IMR-90 (cell line): Measurements from ENCODE around the gene ARHGAP21. TPM values are rescaled to one million over a fixed set of nuclear protein-coding genes. Genes with fewer than 3 reads are reported as not detected.
A peak's percentile ranks its signal among the peaks of the same experiment; 100 is the strongest.

ENCODE experiments used
- ATAC-seq: fragments of 200-7000 bp; cut with Tn5 transposase; 2 replicates; pipeline ENCODE4 v1.9.1; 2020; ENCODE audit warnings: low read depth, mild to moderate bottlenecking, moderate library complexity
- BruUV-seq: library from RNA; stranded (reverse); fragments of 400-500 nt; replicated peaks from 2 replicates; lab custom pipeline; 2021; lab: Mats Ljungman, UMichigan
- CTCF ChIA-PET: fragments of 300-600 bp; formaldehyde crosslinking; extraction: SDS; loops from one replicate; lab custom pipeline; 2021; ENCODE audit warnings: antibody characterized with exemption; lab: Yijun Ruan, JAX
- POLR2A ChIA-PET: fragments of 300-600 bp; sonication (Branson Sonifier 250); formaldehyde crosslinking; loops from one replicate; lab custom pipeline; 2022; ENCODE audit warnings: antibody characterized with exemption; ENCODE audit not compliant: unreplicated experiment; lab: Charles Lee
- DNase-seq: peaks from one replicate; pipeline ENCODE4 v3.0.0; 2013
- H2AFZ ChIP-seq: replicated peaks from 2 replicates; pipeline ENCODE3; 2013; ENCODE audit warnings: low read length, mild to moderate bottlenecking; ENCODE audit not compliant: poor library complexity
- H2AK5ac ChIP-seq: 2 replicates; pipeline ENCODE4 v1.6.1; 2013; ENCODE audit warnings: low read depth, low read length, inconsistent platforms
- H2AK9ac ChIP-seq: replicated peaks from 2 replicates; pipeline ENCODE3; 2013; ENCODE audit warnings: mild to moderate bottlenecking, low read depth, low read length, moderate library complexity; ENCODE audit not compliant: poor library complexity
- H2BK120ac ChIP-seq: 2 replicates; pipeline ENCODE4 v1.6.1; 2013; ENCODE audit warnings: low read depth, low read length, inconsistent platforms
- H2BK15ac ChIP-seq: 3 replicates; pipeline ENCODE4 v1.6.1; 2013; ENCODE audit warnings: low read depth, low read length, inconsistent platforms
- H2BK20ac ChIP-seq: 2 replicates; pipeline ENCODE4 v1.6.1; 2013; ENCODE audit warnings: low read depth, mild to moderate bottlenecking, inconsistent platforms, low read length, moderate library complexity
- H2BK5ac ChIP-seq: 2 replicates; pipeline ENCODE4 v1.6.1; 2013; ENCODE audit warnings: mild to moderate bottlenecking, low read depth, low read length, inconsistent platforms; ENCODE audit not compliant: poor library complexity, severe bottlenecking
- H3K14ac ChIP-seq: replicated peaks from 2 replicates; pipeline ENCODE4 v1.6.1; 2013; ENCODE audit warnings: low read depth, low read length, inconsistent platforms
- H3K18ac ChIP-seq: 2 replicates; pipeline ENCODE4 v1.6.1; 2013; ENCODE audit warnings: low read depth, low read length, control low read depth
- H3K23ac ChIP-seq: 2 replicates; pipeline ENCODE4 v1.6.1; 2013; ENCODE audit warnings: low read depth, low read length, inconsistent platforms
- H3K27ac ChIP-seq: 2 replicates; pipeline ENCODE4 v1.5.1; 2013; ENCODE audit warnings: mild to moderate bottlenecking, control low read depth, low read length; ENCODE audit not compliant: insufficient read depth
- H3K27me3 ChIP-seq: 2 replicates; pipeline ENCODE4 v1.6.1; 2013; ENCODE audit warnings: low read length; ENCODE audit not compliant: control insufficient read depth, insufficient read depth
- H3K36me3 ChIP-seq: 2 replicates; pipeline ENCODE4 v1.6.1; 2013; ENCODE audit warnings: low read length, mixed read lengths; ENCODE audit not compliant: control insufficient read depth, insufficient read depth
- H3K4ac ChIP-seq: 2 replicates; pipeline ENCODE4 v1.6.1; 2013; ENCODE audit warnings: low read depth, low read length, inconsistent platforms
- H3K4me1 ChIP-seq: 2 replicates; pipeline ENCODE4 v1.6.1; 2013; ENCODE audit warnings: low read length, mixed read lengths; ENCODE audit not compliant: control insufficient read depth, insufficient read depth
- H3K4me2 ChIP-seq: 2 replicates; pipeline ENCODE4 v1.6.1; 2013; ENCODE audit warnings: low read depth, mild to moderate bottlenecking, control low read depth, low read length, moderate library complexity
- H3K4me3 ChIP-seq: 2 replicates; pipeline ENCODE4 v1.5.1; 2013; ENCODE audit warnings: low read depth, mild to moderate bottlenecking, control low read depth, low read length, moderate library complexity; ENCODE audit not compliant: insufficient read depth
- H3K56ac ChIP-seq: 2 replicates; pipeline ENCODE4 v1.6.1; 2013; ENCODE audit warnings: low read length, inconsistent platforms; ENCODE audit not compliant: insufficient read depth; ENCODE audit errors: extremely low read depth
- H3K79me1 ChIP-seq, 2 experiments: 2 replicates each; pipeline ENCODE4 v1.6.1; 2013; ENCODE audit warnings: low read length in 2 of 2, inconsistent platforms in 1 of 2, low read depth in 1 of 2
- H3K9ac ChIP-seq: 2 replicates; pipeline ENCODE4 v1.6.1; 2013; ENCODE audit warnings: low read depth, low read length, control low read depth
- H3K9me1 ChIP-seq: 2 replicates; pipeline ENCODE4 v1.6.1; 2013; ENCODE audit warnings: low read length, inconsistent platforms; ENCODE audit not compliant: insufficient read depth
- H3K9me3 ChIP-seq: 2 replicates; pipeline ENCODE4 v1.6.1; 2013; ENCODE audit warnings: low read length; ENCODE audit not compliant: control insufficient read depth, insufficient read depth
- H4K20me1 ChIP-seq: 2 replicates; pipeline ENCODE4 v1.6.1; 2013; ENCODE audit warnings: low read length, inconsistent platforms; ENCODE audit not compliant: insufficient read depth
- H4K5ac ChIP-seq: 2 replicates; pipeline ENCODE4 v1.6.1; 2013; ENCODE audit warnings: mild to moderate bottlenecking, low read depth, low read length, control low read depth
- H4K8ac ChIP-seq, 2 experiments: 2 replicates each; pipeline ENCODE4 v1.6.1; 2013; ENCODE audit warnings: low read depth in 2 of 2, low read length in 2 of 2, control low read depth in 1 of 2, inconsistent platforms in 1 of 2
- H4K91ac ChIP-seq: 2 replicates; pipeline ENCODE4 v1.6.1; 2013; ENCODE audit warnings: low read depth, low read length, inconsistent platforms; ENCODE audit not compliant: insufficient read depth
- BHLHE40 ChIP-seq: fragments of 150-350 bp; IDR thresholded peaks from 2 replicates; pipeline ENCODE4 v1.6.1; 2016; ENCODE audit warnings: mild to moderate bottlenecking, low read depth, low read length
- CEBPB ChIP-seq: IDR thresholded peaks from 2 replicates; pipeline ENCODE4 v1.6.1; 2012; ENCODE audit warnings: low read depth, low read length, improper control_type of control experiment
- CHD1 ChIP-seq: IDR thresholded peaks from 2 replicates; pipeline ENCODE4 v1.6.1; 2012; ENCODE audit warnings: low read depth, low read length, improper control_type of control experiment
- FOS ChIP-seq: fragments of 150-350 bp; IDR thresholded peaks from 2 replicates; pipeline ENCODE4 v1.6.1; 2016; ENCODE audit warnings: low read depth, low read length
- MAFK ChIP-seq: IDR thresholded peaks from 2 replicates; pipeline ENCODE4 v1.6.1; 2012; ENCODE audit warnings: low read depth, low read length, improper control_type of control experiment
- MAZ ChIP-seq: IDR thresholded peaks from 2 replicates; pipeline ENCODE4 v1.6.1; 2012; ENCODE audit warnings: low read depth, mild to moderate bottlenecking, low read length, improper control_type of control experiment, moderate library complexity, borderline replicate concordance
- MXI1 ChIP-seq: IDR thresholded peaks from 2 replicates; pipeline ENCODE4 v1.6.1; 2012; ENCODE audit warnings: low read depth, mild to moderate bottlenecking, low read length, moderate library complexity, borderline replicate concordance
- NFE2L2 ChIP-seq: fragments of 150-350 bp; IDR thresholded peaks from 2 replicates; pipeline ENCODE4 v1.6.1; 2016; ENCODE audit warnings: low read depth, mild to moderate bottlenecking, low read length
- POLR2A ChIP-seq: IDR thresholded peaks from 2 replicates; pipeline ENCODE4 v1.6.1; 2012; ENCODE audit warnings: mild to moderate bottlenecking, low read depth, low read length
- RAD21 ChIP-seq: IDR thresholded peaks from 2 replicates; pipeline ENCODE4 v1.6.1; 2012; ENCODE audit warnings: low read length, improper control_type of control experiment
- RCOR1 ChIP-seq: IDR thresholded peaks from 2 replicates; pipeline ENCODE4 v1.6.1; 2012; ENCODE audit warnings: mild to moderate bottlenecking, low read length, improper control_type of control experiment; ENCODE audit not compliant: insufficient replicate concordance
- RFX5 ChIP-seq: IDR thresholded peaks from 2 replicates; pipeline ENCODE4 v1.8.0; 2012; ENCODE audit warnings: low read depth, mild to moderate bottlenecking, low read length, moderate library complexity
- SMC3 ChIP-seq: fragments of 150-350 bp; IDR thresholded peaks from 2 replicates; pipeline ENCODE4 v1.6.1; 2016; ENCODE audit warnings: low read depth, mild to moderate bottlenecking, antibody characterized with exemption, low read length, moderate library complexity
- dilution Hi-C: fragments of 300-500 bp; cut with HindIII; formaldehyde crosslinking; loops from one replicate; pipeline ENCODE4 v1.14.3; 2018; ENCODE audit warnings: low sequenced_read_pairs; ENCODE audit not compliant: unreplicated experiment
- in situ Hi-C: fragments of 300-500 bp; cut with MboI; formaldehyde crosslinking; loops from 3 replicates; pipeline ENCODE4 v1.14.3; 2019; ENCODE audit warnings: low sequenced_read_pairs, inconsistent platforms, mixed read lengths
- intact Hi-C: fragments of 100-400 bp; cut with micrococcal nuclease; formaldehyde crosslinking; loops from 2 replicates; pipeline ENCODE4 v1.10.0; 2022
- polyA plus RNA-seq, 3 experiments: library from polyadenylated mRNA; depleted of rRNA; stranded (reverse); fragments of >200 nt; gene quantifications; 2 replicates each; pipeline ENCODE4 v1.2.3, GENCODE V29; 2012; ENCODE audit warnings: low replicate concordance in 1 of 3
- total RNA-seq: library from RNA; depleted of rRNA; stranded (reverse); fragments of >200 nt; gene quantifications from 2 replicates; pipeline ENCODE4 v1.2.3, GENCODE V29; 2012
- TF ChIP-seq, protein P1 (sequence below): fragments of 150-350 bp; IDR thresholded peaks from 2 replicates; pipeline ENCODE4 v1.6.1; 2017; ENCODE audit warnings: mild to moderate bottlenecking, antibody characterized with exemption, low read length, low read depth
- TF ChIP-seq, protein P2 (sequence below): conservative IDR thresholded peaks from 2 replicates; pipeline ENCODE4 v1.5.1; 2012; ENCODE audit warnings: mild to moderate bottlenecking, low read depth, low read length, improper control_type of control experiment
- TF ChIP-seq, protein P3 (sequence below): fragments of 150-350 bp; IDR thresholded peaks from 2 replicates; pipeline ENCODE4 v1.6.1; 2016; ENCODE audit warnings: low read depth, mild to moderate bottlenecking, low read length, moderate library complexity, borderline replicate concordance

ARHGAP21 gene
- total and polyA plus RNA-seq, 2 of the 4 experiments (the other 2 are of a cell fraction), result 43.3 to 94.3 TPM

DNA sequence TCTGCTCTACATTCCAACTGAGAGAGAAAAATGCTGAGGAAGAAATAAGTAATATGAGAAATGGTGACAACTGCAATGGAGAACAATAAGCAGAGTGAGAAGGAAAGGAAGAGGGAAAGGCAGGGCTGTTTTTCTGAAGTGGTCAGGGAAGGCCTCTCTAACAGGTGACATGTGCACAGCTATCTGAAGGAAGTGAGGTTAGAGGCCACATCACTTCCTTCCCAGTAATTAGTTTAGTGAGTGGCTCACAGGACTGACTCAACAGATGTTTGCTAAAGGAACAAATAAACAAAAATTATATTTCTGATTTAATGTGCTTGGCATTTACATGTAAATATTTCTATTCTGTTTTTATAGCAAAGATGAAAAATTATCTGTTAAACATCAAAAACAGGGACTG is 77.9 kb downstream of the ARHGAP21 start:
- no peak overlapping the region for H4K8ac ChIP-seq
- ChIA-PET POLR2A (interaction anchor here (0.6 kb wide), 1 partner anchor 256 kb away, joined by 5 read pairs; no protein-coding TSS in a partner anchor), CTCF (interaction anchor here (1.3 kb wide), 1 partner anchor 435 kb away, joined by 3 read pairs; no protein-coding TSS in a partner anchor)
- H3K18ac ChIP-seq, result no peak overlapping the region
- peaks cover 12 to 60% of the 10 kb centered on the region in 2 experiments for H3K79me1 ChIP-seq
- no peak overlapping the region for H4K5ac ChIP-seq
- peak; percentile 37 for DNase-seq
- no peak overlapping the region for H3K27ac ChIP-seq
- dilution Hi-C loops (no loop called here), intact Hi-C loops (no loop called here), in situ Hi-C loops (no loop called here)
- peak overlapping the region; percentile 11 for H2BK5ac ChIP-seq
- BruUV-seq, result no TSS peak
- ATAC-seq, result peak; percentile 41
- no peak overlapping the region for H4K91ac ChIP-seq
- H3K9ac ChIP-seq, result no peak overlapping the region
- H3K4ac ChIP-seq, result no peak overlapping the region
- H3K4me1 ChIP-seq, result peaks cover 8% of the 10 kb centered on the region
- H3K4me2 ChIP-seq, result no peak overlapping the region
- H3K36me3 ChIP-seq, result no peaks in the 10 kb centered on the region
- no peaks in the 10 kb centered on the region for H3K27me3 ChIP-seq
- no peak overlapping the region for H2BK20ac ChIP-seq
- H3K56ac ChIP-seq, result no peak overlapping the region
- H3K4me3 ChIP-seq, result no peak overlapping the region
- no peak overlapping the region for H2AK5ac ChIP-seq
- no peak overlapping the region for H3K14ac ChIP-seq
- peaks cover 6% of the 10 kb centered on the region; the same call in 1 of the 2 replicates for H4K20me1 ChIP-seq
- H3K23ac ChIP-seq, result 0 out of 2 replicates have a peak overlapping the region, but pooled peaks have one; percentile 11
- no peak overlapping the region for H2BK15ac ChIP-seq
- H3K9me3 ChIP-seq, result no peaks in the 10 kb centered on the region
- TF ChIP-seq SMC3, result no peak
- no peak for TF ChIP-seq RAD21
- no peak for TF ChIP-seq NFE2L2
- TF ChIP-seq, protein P1, sequence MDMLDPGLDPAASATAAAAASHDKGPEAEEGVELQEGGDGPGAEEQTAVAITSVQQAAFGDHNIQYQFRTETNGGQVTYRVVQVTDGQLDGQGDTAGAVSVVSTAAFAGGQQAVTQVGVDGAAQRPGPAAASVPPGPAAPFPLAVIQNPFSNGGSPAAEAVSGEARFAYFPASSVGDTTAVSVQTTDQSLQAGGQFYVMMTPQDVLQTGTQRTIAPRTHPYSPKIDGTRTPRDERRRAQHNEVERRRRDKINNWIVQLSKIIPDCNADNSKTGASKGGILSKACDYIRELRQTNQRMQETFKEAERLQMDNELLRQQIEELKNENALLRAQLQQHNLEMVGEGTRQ, result no peak
- TF ChIP-seq CEBPB, result no peak
- TF ChIP-seq RFX5, result no peak
- no peak for TF ChIP-seq CHD1
- TF ChIP-seq BHLHE40, result no peak
- TF ChIP-seq, protein P2, sequence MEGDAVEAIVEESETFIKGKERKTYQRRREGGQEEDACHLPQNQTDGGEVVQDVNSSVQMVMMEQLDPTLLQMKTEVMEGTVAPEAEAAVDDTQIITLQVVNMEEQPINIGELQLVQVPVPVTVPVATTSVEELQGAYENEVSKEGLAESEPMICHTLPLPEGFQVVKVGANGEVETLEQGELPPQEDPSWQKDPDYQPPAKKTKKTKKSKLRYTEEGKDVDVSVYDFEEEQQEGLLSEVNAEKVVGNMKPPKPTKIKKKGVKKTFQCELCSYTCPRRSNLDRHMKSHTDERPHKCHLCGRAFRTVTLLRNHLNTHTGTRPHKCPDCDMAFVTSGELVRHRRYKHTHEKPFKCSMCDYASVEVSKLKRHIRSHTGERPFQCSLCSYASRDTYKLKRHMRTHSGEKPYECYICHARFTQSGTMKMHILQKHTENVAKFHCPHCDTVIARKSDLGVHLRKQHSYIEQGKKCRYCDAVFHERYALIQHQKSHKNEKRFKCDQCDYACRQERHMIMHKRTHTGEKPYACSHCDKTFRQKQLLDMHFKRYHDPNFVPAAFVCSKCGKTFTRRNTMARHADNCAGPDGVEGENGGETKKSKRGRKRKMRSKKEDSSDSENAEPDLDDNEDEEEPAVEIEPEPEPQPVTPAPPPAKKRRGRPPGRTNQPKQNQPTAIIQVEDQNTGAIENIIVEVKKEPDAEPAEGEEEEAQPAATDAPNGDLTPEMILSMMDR, result no peak
- no peak for TF ChIP-seq FOS
- TF ChIP-seq MAFK, result no peak
- no peak for TF ChIP-seq POLR2A
- TF ChIP-seq MXI1, result no peak
- TF ChIP-seq, protein P3, sequence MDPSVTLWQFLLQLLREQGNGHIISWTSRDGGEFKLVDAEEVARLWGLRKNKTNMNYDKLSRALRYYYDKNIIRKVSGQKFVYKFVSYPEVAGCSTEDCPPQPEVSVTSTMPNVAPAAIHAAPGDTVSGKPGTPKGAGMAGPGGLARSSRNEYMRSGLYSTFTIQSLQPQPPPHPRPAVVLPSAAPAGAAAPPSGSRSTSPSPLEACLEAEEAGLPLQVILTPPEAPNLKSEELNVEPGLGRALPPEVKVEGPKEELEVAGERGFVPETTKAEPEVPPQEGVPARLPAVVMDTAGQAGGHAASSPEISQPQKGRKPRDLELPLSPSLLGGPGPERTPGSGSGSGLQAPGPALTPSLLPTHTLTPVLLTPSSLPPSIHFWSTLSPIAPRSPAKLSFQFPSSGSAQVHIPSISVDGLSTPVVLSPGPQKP, result no peak
- no peak for TF ChIP-seq RCOR1
- no peak for TF ChIP-seq MAZ
- no peak overlapping the region for H2BK120ac ChIP-seq
- H2AK9ac ChIP-seq, result no peak overlapping the region
- H3K9me1 ChIP-seq, result peaks cover 15% of the 10 kb centered on the region
- H2AFZ ChIP-seq, result no peak overlapping the region
